ENCODE measurements around the gene OR5T2.

Gene OR5T2

DNA sequence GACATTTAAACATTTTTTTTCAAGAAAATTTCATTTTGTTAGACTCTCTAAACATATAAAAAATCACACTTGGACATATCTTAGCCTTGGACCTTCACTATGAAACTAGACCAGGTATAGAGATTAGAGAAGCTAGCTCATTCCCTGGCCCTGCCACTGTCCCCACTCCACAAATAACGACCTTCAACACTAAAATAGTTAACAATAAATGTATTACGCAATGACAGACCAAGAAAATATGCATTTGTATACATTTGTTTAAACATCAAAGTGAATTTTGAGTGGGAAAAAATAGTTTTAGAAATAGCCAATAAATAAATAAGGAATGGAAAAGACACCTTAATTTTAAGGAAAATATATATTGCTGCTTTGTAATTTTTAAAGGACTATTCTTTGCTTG, 36.7 kb downstream of the OR5T2 start:
- no peak overlapping the region for H3K4me3 ChIP-seq (ENCODE audit: low read depth, low read length)
- DNase-seq (ENCODE audit: low read depth): no peak
- TF ChIP-seq, protein P1, sequence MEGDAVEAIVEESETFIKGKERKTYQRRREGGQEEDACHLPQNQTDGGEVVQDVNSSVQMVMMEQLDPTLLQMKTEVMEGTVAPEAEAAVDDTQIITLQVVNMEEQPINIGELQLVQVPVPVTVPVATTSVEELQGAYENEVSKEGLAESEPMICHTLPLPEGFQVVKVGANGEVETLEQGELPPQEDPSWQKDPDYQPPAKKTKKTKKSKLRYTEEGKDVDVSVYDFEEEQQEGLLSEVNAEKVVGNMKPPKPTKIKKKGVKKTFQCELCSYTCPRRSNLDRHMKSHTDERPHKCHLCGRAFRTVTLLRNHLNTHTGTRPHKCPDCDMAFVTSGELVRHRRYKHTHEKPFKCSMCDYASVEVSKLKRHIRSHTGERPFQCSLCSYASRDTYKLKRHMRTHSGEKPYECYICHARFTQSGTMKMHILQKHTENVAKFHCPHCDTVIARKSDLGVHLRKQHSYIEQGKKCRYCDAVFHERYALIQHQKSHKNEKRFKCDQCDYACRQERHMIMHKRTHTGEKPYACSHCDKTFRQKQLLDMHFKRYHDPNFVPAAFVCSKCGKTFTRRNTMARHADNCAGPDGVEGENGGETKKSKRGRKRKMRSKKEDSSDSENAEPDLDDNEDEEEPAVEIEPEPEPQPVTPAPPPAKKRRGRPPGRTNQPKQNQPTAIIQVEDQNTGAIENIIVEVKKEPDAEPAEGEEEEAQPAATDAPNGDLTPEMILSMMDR (IDR thresholded peaks at IDR 0.05; ENCODE audit: low read depth, low read length, missing control alignments): no peak
- in situ Hi-C loops (cut with HindIII; ENCODE audit: low sequenced_read_pairs): no loop called here

DNA sequence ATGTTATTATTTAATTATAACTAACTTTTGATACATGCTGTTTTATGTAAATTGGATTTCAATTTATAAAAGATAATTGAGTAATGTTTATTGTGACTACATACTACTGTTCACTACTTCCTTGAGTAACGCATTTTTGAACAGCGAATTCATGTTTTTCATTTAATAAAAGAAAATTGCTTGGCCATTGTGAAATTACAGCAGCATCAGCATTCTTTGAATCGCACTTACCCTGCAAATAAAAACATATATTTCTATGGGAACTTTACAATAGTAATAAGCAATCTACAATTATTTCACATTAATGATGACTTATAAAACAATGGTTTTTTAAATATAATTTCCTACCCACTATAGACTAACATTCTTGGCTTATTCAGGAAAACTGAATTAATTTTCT, 37.4 kb downstream of the OR5T2 start:
- TF ChIP-seq, protein P1 (IDR thresholded peaks at IDR 0.05; ENCODE audit: low read depth, low read length, missing control alignments): no peak
- no peak for DNase-seq (ENCODE audit: low read depth)
- in situ Hi-C loops (cut with HindIII; ENCODE audit: low sequenced_read_pairs): no loop called here
- no peak overlapping the region for H3K4me3 ChIP-seq (ENCODE audit: low read depth, low read length)

DNA sequence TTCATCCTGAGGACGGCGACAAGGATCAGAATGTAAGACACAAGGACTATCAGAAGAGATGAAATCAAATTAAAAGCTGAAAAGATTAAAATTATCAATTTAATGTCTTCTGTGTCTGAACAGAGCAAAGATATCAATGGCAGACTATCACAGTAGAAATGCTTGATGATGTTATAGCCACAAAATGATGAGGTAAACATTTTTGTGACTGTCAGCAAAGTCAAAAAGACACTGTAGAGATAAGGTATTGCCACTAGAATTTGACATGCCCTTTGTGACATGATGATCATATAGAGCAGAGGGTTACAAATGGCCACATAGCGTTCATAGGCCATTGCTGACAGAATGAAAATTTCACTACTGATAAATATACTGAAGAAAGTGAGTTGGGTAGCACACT, 45.5 kb downstream of the OR5T2 start:
- TF ChIP-seq, protein P1 (IDR thresholded peaks at IDR 0.05; ENCODE audit: low read depth, low read length, missing control alignments): no peak

DNA sequence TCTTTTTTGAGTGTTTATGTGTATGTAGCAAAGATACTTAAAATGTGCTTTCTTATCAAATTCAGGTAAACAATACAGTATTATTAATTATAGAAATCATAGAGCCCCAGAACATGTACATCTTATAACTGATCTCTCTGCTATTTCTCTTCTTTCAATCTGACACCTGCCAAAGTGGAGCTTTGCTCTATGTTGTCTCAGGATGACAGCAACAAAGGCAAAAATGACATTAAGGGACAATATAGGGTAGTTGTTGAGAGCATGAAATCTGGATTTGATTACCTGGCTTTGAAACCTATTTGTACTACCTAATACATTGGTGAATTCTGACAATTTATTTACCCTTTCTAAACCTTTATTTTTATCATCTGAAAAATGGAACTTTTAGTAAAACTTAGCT, 50.6 kb downstream of the OR5T2 start:
- H3K4me3 ChIP-seq (ENCODE audit: low read depth, low read length): no peak overlapping the region
- TF ChIP-seq, protein P1 (IDR thresholded peaks at IDR 0.05; ENCODE audit: low read depth, low read length, missing control alignments): no peak
- DNase-seq (ENCODE audit: low read depth): no peak
- in situ Hi-C loops (cut with HindIII; ENCODE audit: low sequenced_read_pairs): no loop called here

More for the DNA sequence above, 45.5 kb downstream of the OR5T2 start:
- DNase-seq (ENCODE audit: low read depth): no peak
- no peak overlapping the region for H3K4me3 ChIP-seq (ENCODE audit: low read depth, low read length)
- in situ Hi-C loops (cut with HindIII; ENCODE audit: low sequenced_read_pairs): no loop called here

All from astrocyte of the cerebellum (primary cell).